LNCAP (cell line): ENCODE data around the gene FES.

Experiments used
- CTCF ChIP-seq: fragments of 450-650 bp; IDR thresholded peaks from 2 replicates; pipeline ENCODE4 v1.5.1; 2017; ENCODE audit warnings: mild to moderate bottlenecking

FES gene

GRCh38 chr15:90907051-90907660 is 22.9 kb downstream of the FES start:
- TF ChIP-seq CTCF, result no peak

- TF ChIP-seq CTCF, result no peak
Observed at GRCh38 chr15:90907838-90908507, 23.7 kb downstream of the FES start.

DNA sequence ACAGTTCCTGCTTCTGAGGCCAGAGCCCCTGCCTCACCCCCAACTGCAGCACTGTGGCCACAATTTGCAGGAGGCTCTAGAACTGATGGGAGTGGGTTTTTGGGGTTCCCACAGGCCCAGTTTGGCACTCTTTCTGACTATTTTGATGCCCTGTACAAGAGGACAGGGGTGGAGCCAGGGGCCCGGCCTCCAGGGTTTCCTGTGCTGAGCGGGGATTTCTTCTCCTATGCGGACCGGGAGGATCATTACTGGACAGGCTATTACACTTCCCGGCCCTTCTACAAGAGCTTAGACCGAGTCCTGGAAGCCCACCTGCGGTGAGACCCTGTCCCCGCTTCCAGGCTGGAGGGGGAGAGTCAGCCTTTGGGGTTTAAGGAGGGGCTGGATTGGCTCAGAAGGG is 25.7 kb downstream of the FES start:
- TF ChIP-seq CTCF, result no peak

- no peak for TF ChIP-seq CTCF
Observed at GRCh38 chr15:90910441-90911301, 26.4 kb downstream of the FES start.

DNA sequence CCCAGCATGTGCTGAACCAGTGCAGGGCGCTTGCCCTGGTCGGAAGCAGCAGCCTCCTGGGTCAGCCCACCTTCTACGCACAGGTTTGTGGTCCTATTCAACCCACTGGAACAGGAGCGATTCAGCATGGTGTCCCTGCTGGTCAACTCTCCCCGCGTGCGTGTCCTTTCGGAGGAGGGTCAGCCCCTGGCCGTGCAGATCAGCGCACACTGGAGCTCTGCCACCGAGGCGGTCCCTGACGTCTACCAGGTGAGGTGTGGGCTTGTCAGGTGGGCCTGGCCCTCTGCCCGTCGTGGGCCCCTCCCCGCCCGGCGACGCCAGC is 27.0 kb downstream of the FES start:
- TF ChIP-seq CTCF, result no peak

GRCh38 chr15:90911906-90912769 is 27.8 kb downstream of the FES start:
- no peak for TF ChIP-seq CTCF

GRCh38 chr15:90912770-90913075 is 28.4 kb downstream of the FES start:
- no peak for TF ChIP-seq CTCF
